ENCODE data around the gene FCER2. TPM values are rescaled to one million over a fixed set of nuclear protein-coding genes. Genes with fewer than 3 reads are reported as not detected.

Gene FCER2
- total and polyA plus RNA-seq, 2 donors from 2014 or later: 1.0 TPM; not detected in 1

DNA sequence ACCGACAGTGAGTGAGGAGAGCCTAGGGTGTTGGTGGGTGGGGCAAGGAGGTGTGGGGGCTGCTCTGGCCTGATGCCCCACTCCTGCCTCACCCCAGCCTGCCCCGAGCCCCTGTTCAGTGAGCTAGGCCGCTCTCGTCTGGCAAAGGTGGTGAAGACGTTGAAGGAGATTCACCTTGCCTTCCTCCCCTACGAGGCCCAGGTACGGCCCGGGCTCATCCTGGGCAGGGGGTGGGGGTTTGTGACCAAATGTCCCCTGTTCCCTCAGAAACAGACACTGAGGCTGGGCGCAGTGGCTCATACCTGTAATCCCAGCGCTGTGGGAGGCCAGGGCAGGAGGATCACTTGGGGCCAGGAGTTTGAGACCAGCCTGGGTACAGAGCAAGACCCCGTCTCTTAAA is 61.1 kb downstream of the FCER2 start:
- no peaks in the 10 kb centered on the region for H3K27me3 ChIP-seq (ENCODE audit: control insufficient read depth, insufficient read depth, low read length)
- intact Hi-C loops (cut with DNase I): no loop called here

DNA sequence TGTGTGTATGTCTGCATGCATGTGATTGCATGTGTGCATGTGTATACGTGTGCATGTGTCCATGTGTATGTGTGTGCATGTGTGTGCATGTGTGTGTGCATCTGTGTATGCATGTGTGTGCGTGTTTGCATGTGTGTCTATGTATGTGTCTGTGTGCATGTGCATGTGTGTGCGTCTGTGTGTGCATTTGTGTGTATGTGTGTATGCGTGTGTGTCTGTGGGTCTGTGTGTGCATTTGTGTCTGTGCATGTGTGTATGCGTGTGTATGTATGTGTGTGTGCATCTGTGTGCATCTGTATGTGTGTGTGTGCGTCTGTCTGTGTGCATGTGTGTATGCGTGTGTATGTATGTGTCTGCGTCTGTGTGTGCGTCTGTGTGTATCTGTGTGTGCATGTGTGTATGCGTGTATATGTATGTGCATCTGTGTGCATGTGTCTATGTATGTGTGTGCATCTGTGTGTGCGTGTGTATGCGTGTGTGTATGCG is 62.0 kb downstream of the FCER2 start:
- intact Hi-C loops (cut with DNase I): no loop called here
- FAIRE-seq (no peak), DNase-seq (no peak)
- H3K9me3 ChIP-seq (ENCODE audit: control insufficient read depth in 2 of 3, insufficient read depth in 1 of 3, low read length in 3 of 3): no peaks in the 10 kb centered on the region
- H3K9ac ChIP-seq (ENCODE audit: low read length in 3 of 3): no peak overlapping the region
- H3K4me3 ChIP-seq (ENCODE audit: low read length in 3 of 3): no peak overlapping the region
- TF ChIP-seq, protein P1, sequence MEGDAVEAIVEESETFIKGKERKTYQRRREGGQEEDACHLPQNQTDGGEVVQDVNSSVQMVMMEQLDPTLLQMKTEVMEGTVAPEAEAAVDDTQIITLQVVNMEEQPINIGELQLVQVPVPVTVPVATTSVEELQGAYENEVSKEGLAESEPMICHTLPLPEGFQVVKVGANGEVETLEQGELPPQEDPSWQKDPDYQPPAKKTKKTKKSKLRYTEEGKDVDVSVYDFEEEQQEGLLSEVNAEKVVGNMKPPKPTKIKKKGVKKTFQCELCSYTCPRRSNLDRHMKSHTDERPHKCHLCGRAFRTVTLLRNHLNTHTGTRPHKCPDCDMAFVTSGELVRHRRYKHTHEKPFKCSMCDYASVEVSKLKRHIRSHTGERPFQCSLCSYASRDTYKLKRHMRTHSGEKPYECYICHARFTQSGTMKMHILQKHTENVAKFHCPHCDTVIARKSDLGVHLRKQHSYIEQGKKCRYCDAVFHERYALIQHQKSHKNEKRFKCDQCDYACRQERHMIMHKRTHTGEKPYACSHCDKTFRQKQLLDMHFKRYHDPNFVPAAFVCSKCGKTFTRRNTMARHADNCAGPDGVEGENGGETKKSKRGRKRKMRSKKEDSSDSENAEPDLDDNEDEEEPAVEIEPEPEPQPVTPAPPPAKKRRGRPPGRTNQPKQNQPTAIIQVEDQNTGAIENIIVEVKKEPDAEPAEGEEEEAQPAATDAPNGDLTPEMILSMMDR (IDR thresholded peaks at IDR 0.05; ENCODE audit: borderline replicate concordance, extremely low read depth, insufficient read depth): no peak
- H3K36me3 ChIP-seq (ENCODE audit: control insufficient read depth in 2 of 3, insufficient read depth in 3 of 3, low read length in 3 of 3): peaks cover 0 to 10% (median 5%) of the 10 kb centered on the region in 3 donors
- H3K4me1 ChIP-seq (ENCODE audit: control insufficient read depth in 2 of 3, insufficient read depth in 2 of 3, low read depth in 1 of 3, low read length in 3 of 3): peaks cover 0 to 17% (median 0%) of the 10 kb centered on the region in 3 donors
- H3K27me3 ChIP-seq (ENCODE audit: control insufficient read depth, insufficient read depth, low read length): no peaks in the 10 kb centered on the region
- no peak overlapping the region for H3K27ac ChIP-seq (ENCODE audit: low read depth in 2 of 2, low read length in 2 of 2)

More for the DNA sequence above, 61.1 kb downstream of the FCER2 start:
- Histone ChIP-seq H3K4me1 (ENCODE audit: control insufficient read depth in 2 of 3, insufficient read depth in 2 of 3, low read depth in 1 of 3, low read length in 3 of 3) (peaks cover 0 to 14% (median 0%) of the 10 kb centered on the region in 3 donors), H3K27ac (ENCODE audit: low read depth in 2 of 2, low read length in 2 of 2) (no peak overlapping the region), H3K9me3 (ENCODE audit: control insufficient read depth in 2 of 3, insufficient read depth in 1 of 3, low read length in 3 of 3) (no peaks in the 10 kb centered on the region), H3K9ac (ENCODE audit: low read length in 3 of 3) (no peak overlapping the region), H3K36me3 (ENCODE audit: control insufficient read depth in 2 of 3, insufficient read depth in 3 of 3, low read length in 3 of 3) (peaks cover 0 to 10% (median 5%) of the 10 kb centered on the region in 3 donors), H3K4me3 (ENCODE audit: low read length in 3 of 3) (no peak overlapping the region)
- TF ChIP-seq, protein P1 (IDR thresholded peaks at IDR 0.05; ENCODE audit: borderline replicate concordance, extremely low read depth, insufficient read depth): no peak
- FAIRE-seq: no peak
- no peak for DNase-seq

DNA sequence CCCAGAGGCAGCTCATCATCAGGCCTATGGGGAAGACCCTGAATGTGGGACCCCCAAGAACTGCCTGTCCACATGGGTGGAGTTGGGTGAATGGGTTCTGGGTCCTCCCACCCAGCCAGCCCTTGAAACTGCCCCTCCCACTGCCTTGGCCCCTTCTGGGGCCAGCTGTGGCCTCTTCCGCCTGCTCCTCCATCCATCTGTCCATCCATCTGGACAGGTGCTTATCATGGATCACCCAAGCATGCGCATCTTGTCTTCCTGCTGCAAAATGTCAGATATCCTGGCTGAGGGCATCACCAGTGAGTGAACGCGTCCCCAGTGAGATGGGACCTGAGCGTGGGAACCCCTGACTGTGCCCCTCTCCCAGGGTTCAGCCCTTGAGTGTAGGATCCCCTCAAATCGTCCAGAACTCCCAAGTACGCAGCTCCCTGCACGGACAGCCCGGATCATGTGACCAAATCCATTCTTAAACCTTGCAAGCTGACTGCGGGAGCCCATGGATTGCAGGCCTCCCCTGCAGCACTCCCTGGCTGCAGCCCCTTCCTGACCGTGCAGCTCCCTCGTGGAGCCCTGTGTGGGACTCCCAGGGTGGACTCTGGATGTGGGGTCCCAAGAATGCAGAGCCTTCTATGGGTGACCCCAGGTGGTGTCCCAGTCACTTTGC is 63.0 kb downstream of the FCER2 start:
- no peak for DNase-seq
- no peak overlapping the region for H3K9ac ChIP-seq (ENCODE audit: low read length in 3 of 3)
- no peaks in the 10 kb centered on the region for H3K27me3 ChIP-seq (ENCODE audit: control insufficient read depth, insufficient read depth, low read length)
- peaks cover 0 to 10% (median 5%) of the 10 kb centered on the region in 3 donors for H3K36me3 ChIP-seq (ENCODE audit: control insufficient read depth in 2 of 3, insufficient read depth in 3 of 3, low read length in 3 of 3)
- H3K9me3 ChIP-seq (ENCODE audit: control insufficient read depth in 2 of 3, insufficient read depth in 1 of 3, low read length in 3 of 3): no peaks in the 10 kb centered on the region
- H3K4me1 ChIP-seq (ENCODE audit: control insufficient read depth in 2 of 3, insufficient read depth in 2 of 3, low read depth in 1 of 3, low read length in 3 of 3): peaks cover 0 to 17% (median 0%) of the 10 kb centered on the region in 3 donors
- no peak overlapping the region for H3K4me3 ChIP-seq (ENCODE audit: low read length in 3 of 3)
- FAIRE-seq: no peak
- intact Hi-C loops (cut with DNase I): no loop called here
- no peak overlapping the region for H3K27ac ChIP-seq (ENCODE audit: low read depth in 2 of 2, low read length in 2 of 2)
- TF ChIP-seq, protein P1 (IDR thresholded peaks at IDR 0.05; ENCODE audit: borderline replicate concordance, extremely low read depth, insufficient read depth): no peak

Other genes starting within 250 kb of the FCER2 start
- gene PEX11G, start 213.1 kb downstream of the FCER2 start, total RNA-seq: 7.8 TPM
- 20.8 TPM for gene PEX11G, start 213.1 kb downstream of the FCER2 start, polyA plus RNA-seq (ENCODE audit: insufficient read depth, low read depth, low replicate concordance)
- gene ZNF358, start 186.0 kb downstream of the FCER2 start, total RNA-seq: 39.1 TPM
- 79.1 TPM for gene ZNF358, start 186.0 kb downstream of the FCER2 start, polyA plus RNA-seq (ENCODE audit: insufficient read depth, low read depth, low replicate concordance)
- 24.0 TPM for gene MCOLN1, start 179.5 kb downstream of the FCER2 start, total RNA-seq
- gene MCOLN1, start 179.5 kb downstream of the FCER2 start, polyA plus RNA-seq (ENCODE audit: insufficient read depth, low read depth, low replicate concordance): 25.7 TPM
- 101 TPM for gene PNPLA6, start 166.4 kb downstream of the FCER2 start, total RNA-seq
- gene PNPLA6, start 166.4 kb downstream of the FCER2 start, polyA plus RNA-seq (ENCODE audit: insufficient read depth, low read depth, low replicate concordance): 80.9 TPM
- 18.5 TPM for gene CAMSAP3, start 106.3 kb downstream of the FCER2 start, total RNA-seq
- 19.3 TPM for gene CAMSAP3, start 106.3 kb downstream of the FCER2 start, polyA plus RNA-seq (ENCODE audit: insufficient read depth, low read depth, low replicate concordance)
- 44.4 TPM for gene XAB2, start 72.6 kb downstream of the FCER2 start, total RNA-seq
- gene XAB2, start 72.6 kb downstream of the FCER2 start, polyA plus RNA-seq (ENCODE audit: insufficient read depth, low read depth, low replicate concordance): 34.2 TPM
- gene PET100, start 72.3 kb downstream of the FCER2 start, total RNA-seq: 112 TPM
- 181 TPM for gene PET100, start 72.3 kb downstream of the FCER2 start, polyA plus RNA-seq (ENCODE audit: insufficient read depth, low read depth, low replicate concordance)
- gene PCP2, start 68.4 kb downstream of the FCER2 start, total RNA-seq: 6.1 TPM
- gene PCP2, start 68.4 kb downstream of the FCER2 start, polyA plus RNA-seq (ENCODE audit: insufficient read depth, low read depth, low replicate concordance): 8.9 TPM
- gene STXBP2, start 65.0 kb downstream of the FCER2 start, total RNA-seq: 136 TPM
- gene STXBP2, start 65.0 kb downstream of the FCER2 start, polyA plus RNA-seq (ENCODE audit: insufficient read depth, low read depth, low replicate concordance): 74.8 TPM
- 1.1 TPM for gene RETN, start 33.1 kb downstream of the FCER2 start, total RNA-seq
- not detected for gene RETN, start 33.1 kb downstream of the FCER2 start, polyA plus RNA-seq (ENCODE audit: insufficient read depth, low read depth, low replicate concordance)
- gene MCEMP1, start 25.0 kb downstream of the FCER2 start, total RNA-seq: 0.38 TPM
- 0.28 TPM for gene MCEMP1, start 25.0 kb downstream of the FCER2 start, polyA plus RNA-seq (ENCODE audit: insufficient read depth, low read depth, low replicate concordance)
- 82.6 TPM for gene TRAPPC5, start 21.3 kb downstream of the FCER2 start, total RNA-seq
- 222 TPM for gene TRAPPC5, start 21.3 kb downstream of the FCER2 start, polyA plus RNA-seq (ENCODE audit: insufficient read depth, low read depth, low replicate concordance)
- gene CLEC4G, start 30.0 kb upstream of the FCER2 start, total RNA-seq: 0.72 TPM
- 1.1 TPM for gene CLEC4G, start 30.0 kb upstream of the FCER2 start, polyA plus RNA-seq (ENCODE audit: insufficient read depth, low read depth, low replicate concordance)
- gene CD209, start 45.4 kb upstream of the FCER2 start, total RNA-seq: 11.7 TPM
- gene CD209, start 45.4 kb upstream of the FCER2 start, polyA plus RNA-seq (ENCODE audit: insufficient read depth, low read depth, low replicate concordance): 1.2 TPM
- 0.54 TPM for gene CLEC4M, start 61.1 kb upstream of the FCER2 start, total RNA-seq
- gene CLEC4M, start 61.1 kb upstream of the FCER2 start, polyA plus RNA-seq (ENCODE audit: insufficient read depth, low read depth, low replicate concordance): not detected
- gene EVI5L, start 128.1 kb upstream of the FCER2 start, total RNA-seq: 15.9 TPM
- gene EVI5L, start 128.1 kb upstream of the FCER2 start, polyA plus RNA-seq (ENCODE audit: insufficient read depth, low read depth, low replicate concordance): 14.5 TPM
- gene PRR36, start 172.3 kb upstream of the FCER2 start, total RNA-seq: 4.2 TPM
- 1.1 TPM for gene PRR36, start 172.3 kb upstream of the FCER2 start, polyA plus RNA-seq (ENCODE audit: insufficient read depth, low read depth, low replicate concordance)
- gene LRRC8E, start 186.4 kb upstream of the FCER2 start, total RNA-seq: 9.1 TPM
- 2.2 TPM for gene LRRC8E, start 186.4 kb upstream of the FCER2 start, polyA plus RNA-seq (ENCODE audit: insufficient read depth, low read depth, low replicate concordance)
- 37.0 TPM for gene MAP2K7, start 201.7 kb upstream of the FCER2 start, total RNA-seq
- 16.7 TPM for gene MAP2K7, start 201.7 kb upstream of the FCER2 start, polyA plus RNA-seq (ENCODE audit: insufficient read depth, low read depth, low replicate concordance)
- 0.44 TPM for gene TGFBR3L, start 212.7 kb upstream of the FCER2 start, total RNA-seq
- gene TGFBR3L, start 212.7 kb upstream of the FCER2 start, polyA plus RNA-seq (ENCODE audit: insufficient read depth, low read depth, low replicate concordance): 1.5 TPM
- gene SNAPC2, start 218.2 kb upstream of the FCER2 start, total RNA-seq: 18.4 TPM
- 24.3 TPM for gene SNAPC2, start 218.2 kb upstream of the FCER2 start, polyA plus RNA-seq (ENCODE audit: insufficient read depth, low read depth, low replicate concordance)
- gene CTXN1, start 224.0 kb upstream of the FCER2 start, total RNA-seq: 25.9 TPM
- gene CTXN1, start 224.0 kb upstream of the FCER2 start, polyA plus RNA-seq (ENCODE audit: insufficient read depth, low read depth, low replicate concordance): 8.9 TPM
- 57.8 TPM for gene TIMM44, start 241.5 kb upstream of the FCER2 start, total RNA-seq
- 46.7 TPM for gene TIMM44, start 241.5 kb upstream of the FCER2 start, polyA plus RNA-seq (ENCODE audit: insufficient read depth, low read depth, low replicate concordance)